Endothelial cell (in vitro differentiated cells): ENCODE results near the gene ITGA3. TPM values are rescaled to one million over a fixed set of nuclear protein-coding genes. Genes with fewer than 3 reads are reported as not detected.
"Not testable (repeated sequence)": the region's sequence is repeated elsewhere in the genome, so short reads cannot be mapped to it uniquely, and the experiment has no call there.

Source experiments
- DNase-seq: peaks from one replicate; pipeline ENCODE4 v3.0.0; 2021; ENCODE audit warnings: low spot score
- H3K27ac Mint-ChIP-seq: one replicate; pipeline ENCODE4 v1.8.0; 2021; ENCODE audit warnings: mixed read lengths, inconsistent platforms; ENCODE audit not compliant: unreplicated experiment
- H3K27me3 Mint-ChIP-seq: one replicate; pipeline ENCODE4 v1.8.0; 2021; ENCODE audit warnings: mild to moderate bottlenecking, moderate library complexity, mixed read lengths, inconsistent platforms; ENCODE audit not compliant: unreplicated experiment
- H3K36me3 Mint-ChIP-seq: one replicate; pipeline ENCODE4 v1.8.0; 2021; ENCODE audit warnings: mild to moderate bottlenecking, low read depth, mixed read lengths, inconsistent platforms; ENCODE audit not compliant: unreplicated experiment
- H3K4me1 Mint-ChIP-seq: one replicate; pipeline ENCODE4 v1.8.0; 2021; ENCODE audit warnings: mild to moderate bottlenecking, mixed read lengths, inconsistent platforms; ENCODE audit not compliant: unreplicated experiment
- H3K4me3 Mint-ChIP-seq: one replicate; pipeline ENCODE4 v1.8.0; 2021; ENCODE audit warnings: mild to moderate bottlenecking, mixed read lengths, inconsistent platforms; ENCODE audit not compliant: unreplicated experiment
- H3K9me3 Mint-ChIP-seq: one replicate; pipeline ENCODE4 v1.8.0; 2021; ENCODE audit warnings: mixed read lengths, inconsistent platforms; ENCODE audit not compliant: unreplicated experiment
- total RNA-seq: library from RNA; stranded (reverse); fragmentation: NEBNext Ultra II Directional; extraction: Animal tissue kit (Norgen Biotek cat#: 25700); gene quantifications from one replicate; pipeline ENCODE4 v1.2.1, GENCODE V29; 2021; ENCODE audit not compliant: unreplicated experiment
- TF ChIP-seq, protein P1 (sequence below): fragments of 200-600 bp; sonication (generic); IDR thresholded peaks from one replicate; pipeline ENCODE4 v1.5.0; 2021; ENCODE audit warnings: antibody characterized with exemption; ENCODE audit not compliant: unreplicated experiment

Gene ITGA3
- total RNA-seq, 1 donor from 2014 or later = 5.0 TPM

GRCh38 chr17:50058296-50058953 lies 2.5 kb downstream of the ITGA3 start:
- Mint-ChIP-seq H3K4me3 (no peak overlapping the region), H3K36me3 (peaks cover 5% of the 10 kb centered on the region), H3K4me1 (peaks cover 11% of the 10 kb centered on the region), H3K27ac (no peak overlapping the region), H3K9me3 (no peaks in the 10 kb centered on the region), H3K27me3 (peaks cover 11% of the 10 kb centered on the region)
- TF ChIP-seq, protein P1, sequence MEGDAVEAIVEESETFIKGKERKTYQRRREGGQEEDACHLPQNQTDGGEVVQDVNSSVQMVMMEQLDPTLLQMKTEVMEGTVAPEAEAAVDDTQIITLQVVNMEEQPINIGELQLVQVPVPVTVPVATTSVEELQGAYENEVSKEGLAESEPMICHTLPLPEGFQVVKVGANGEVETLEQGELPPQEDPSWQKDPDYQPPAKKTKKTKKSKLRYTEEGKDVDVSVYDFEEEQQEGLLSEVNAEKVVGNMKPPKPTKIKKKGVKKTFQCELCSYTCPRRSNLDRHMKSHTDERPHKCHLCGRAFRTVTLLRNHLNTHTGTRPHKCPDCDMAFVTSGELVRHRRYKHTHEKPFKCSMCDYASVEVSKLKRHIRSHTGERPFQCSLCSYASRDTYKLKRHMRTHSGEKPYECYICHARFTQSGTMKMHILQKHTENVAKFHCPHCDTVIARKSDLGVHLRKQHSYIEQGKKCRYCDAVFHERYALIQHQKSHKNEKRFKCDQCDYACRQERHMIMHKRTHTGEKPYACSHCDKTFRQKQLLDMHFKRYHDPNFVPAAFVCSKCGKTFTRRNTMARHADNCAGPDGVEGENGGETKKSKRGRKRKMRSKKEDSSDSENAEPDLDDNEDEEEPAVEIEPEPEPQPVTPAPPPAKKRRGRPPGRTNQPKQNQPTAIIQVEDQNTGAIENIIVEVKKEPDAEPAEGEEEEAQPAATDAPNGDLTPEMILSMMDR = no peak
- no peak for DNase-seq

GRCh38 chr17:50059256-50059655 lies 3.3 kb downstream of the ITGA3 start:
- peaks cover 11% of the 10 kb centered on the region for H3K4me1 Mint-ChIP-seq
- peak overlapping the region; percentile 5 for H3K27ac Mint-ChIP-seq
- TF ChIP-seq, protein P1 = no peak
- no peak overlapping the region for H3K4me3 Mint-ChIP-seq
- peaks cover 14% of the 10 kb centered on the region for H3K27me3 Mint-ChIP-seq
- DNase-seq = no peak
- H3K36me3 Mint-ChIP-seq = peaks cover 5% of the 10 kb centered on the region
- no peaks in the 10 kb centered on the region for H3K9me3 Mint-ChIP-seq

DNA sequence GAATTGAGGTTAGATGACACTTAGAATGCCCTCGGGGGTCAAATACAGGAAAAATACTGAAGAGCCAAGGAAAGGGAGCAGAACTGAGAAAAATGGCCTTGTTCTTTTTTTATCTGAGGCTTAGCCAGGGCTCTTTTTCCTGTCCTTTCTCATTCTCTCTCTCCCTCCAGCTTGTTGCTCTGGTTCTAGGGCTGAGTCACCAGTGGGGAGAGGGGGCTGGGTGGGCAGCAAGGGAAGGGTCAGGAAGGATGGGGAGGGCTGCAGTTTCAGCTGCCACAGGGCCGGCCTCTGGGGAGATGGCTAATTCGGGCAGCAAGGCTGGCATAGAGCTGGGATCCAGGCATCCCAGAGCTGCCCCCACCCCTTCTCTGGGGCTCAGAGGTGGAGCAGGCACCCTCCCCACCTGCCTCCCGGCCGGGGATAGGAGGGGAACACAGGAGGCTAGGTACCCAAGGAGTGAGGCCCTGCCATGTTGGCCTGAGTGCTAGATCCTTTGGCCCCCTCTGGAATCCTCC lies 3.9 kb downstream of the ITGA3 start:
- Mint-ChIP-seq H3K4me1 (peaks cover 11% of the 10 kb centered on the region), H3K27me3 (peaks cover 14% of the 10 kb centered on the region), H3K27ac (peak overlapping the region; percentile 5), H3K9me3 (no peaks in the 10 kb centered on the region), H3K36me3 (peaks cover 5% of the 10 kb centered on the region), H3K4me3 (no peak overlapping the region)
- TF ChIP-seq, protein P1 = no peak
- DNase-seq = no peak

DNA sequence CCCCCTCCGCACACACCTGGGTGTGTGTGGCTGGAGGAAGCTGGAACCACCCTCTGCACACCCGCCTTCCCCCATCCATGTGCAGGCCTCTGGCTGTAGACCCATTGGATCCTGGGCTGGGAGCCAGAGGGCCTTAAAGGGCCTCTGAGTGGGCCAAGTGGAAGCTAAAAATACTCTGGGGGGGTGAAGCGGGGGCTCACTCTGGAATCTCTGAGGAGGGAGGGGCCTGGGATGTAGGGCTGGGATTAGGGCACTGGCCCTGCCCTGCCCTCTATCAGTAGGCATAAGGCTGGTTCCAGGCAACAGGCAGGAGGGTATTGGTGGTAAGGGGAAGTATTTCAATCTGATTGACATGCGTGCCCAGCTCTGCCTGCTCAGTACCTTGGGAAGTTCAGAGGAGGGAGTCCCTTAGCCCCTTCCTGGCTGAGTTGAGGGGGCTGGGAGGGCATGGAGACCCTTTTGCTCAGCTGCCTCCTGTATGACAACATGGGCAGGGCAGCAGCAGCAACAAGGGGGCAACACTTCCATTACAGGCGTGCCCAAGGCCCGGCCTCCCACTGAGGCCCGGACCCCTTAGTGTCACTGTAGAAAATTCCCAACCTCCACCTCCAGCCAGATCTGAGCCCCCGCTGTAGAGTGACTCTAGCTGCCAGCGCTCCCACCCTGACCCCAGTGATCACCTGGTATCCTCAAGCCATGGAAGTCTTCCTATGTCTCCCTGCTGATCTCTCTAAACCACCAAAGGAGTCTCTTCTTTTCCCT lies 5.2 kb downstream of the ITGA3 start:
- Mint-ChIP-seq H3K27ac (no peak overlapping the region), H3K27me3 (peaks cover 14% of the 10 kb centered on the region), H3K4me1 (peaks cover 13% of the 10 kb centered on the region), H3K4me3 (no peak overlapping the region), H3K9me3 (no peaks in the 10 kb centered on the region), H3K36me3 (peaks cover 5% of the 10 kb centered on the region)
- TF ChIP-seq, protein P1 = no peak
- no peak for DNase-seq

- Mint-ChIP-seq H3K27me3 (peaks cover 11% of the 10 kb centered on the region), H3K4me1 (peaks cover 11% of the 10 kb centered on the region)
- not testable (repeated sequence) for H3K36me3 Mint-ChIP-seq, DNase-seq, H3K4me3 Mint-ChIP-seq, H3K9me3 Mint-ChIP-seq, H3K27ac Mint-ChIP-seq
Measured at GRCh38 chr17:50061713-50062045, 5.8 kb downstream of the ITGA3 start.
